ENCODE results near the gene CCNY. TPM values are rescaled to one million over a fixed set of nuclear protein-coding genes. Genes with fewer than 3 reads are reported as not detected.

The CCNY gene
- total RNA-seq, 2 experiments from 2014 or later = 37.0 to 55.8 TPM

GRCh38 chr10:35607475-35608327 is 271.4 kb downstream of the CCNY start:
- H3K4me3 ChIP-seq (ENCODE audit: low read depth, low read length, poor library complexity, severe bottlenecking) = no peak overlapping the region
- no peak overlapping the region for H3K4me2 ChIP-seq (ENCODE audit: low read length)
- CTCF ChIA-PET (ENCODE audit: unreplicated experiment) = no interaction called here

GRCh38 chr10:35608328-35608672 is 272.0 kb downstream of the CCNY start:
- POLR2A ChIA-PET = no interaction called here
- H2AFZ ChIP-seq (ENCODE audit: low read length) = no peak overlapping the region

More at GRCh38 chr10:35607475-35608327, 271.4 kb downstream of the CCNY start:
- no peaks in the 10 kb centered on the region for H3K36me3 ChIP-seq (ENCODE audit: insufficient read depth, low read length)
- intact Hi-C loops (cut with micrococcal nuclease; ENCODE audit: unreplicated experiment) = no loop called here
- TF ChIP-seq EZH2phosphoT487 (IDR thresholded peaks at IDR 0.05; ENCODE audit: borderline replicate concordance, low read depth, low read length) (no peak), CTCF (conservative IDR thresholded peaks at IDR 0.05; ENCODE audit: low read length) (no peak)
- BruUV-seq (replicated peaks) = no TSS peak
- H3K27ac ChIP-seq (ENCODE audit: low read depth, low read length, poor library complexity, severe bottlenecking) = no peak overlapping the region
- no peaks in the 10 kb centered on the region for H3K9me3 ChIP-seq (ENCODE audit: low read length)
- POLR2A ChIA-PET = no interaction called here
- H3K9me2 ChIP-seq (ENCODE audit: insufficient read depth, low read length) = no peaks in the 10 kb centered on the region
- H3K4me1 ChIP-seq (ENCODE audit: insufficient read depth, low read length, poor library complexity, severe bottlenecking) = no peaks in the 10 kb centered on the region
- DNase-seq (ENCODE audit: low spot score) = no peak
- no peak overlapping the region for H2AFZ ChIP-seq (ENCODE audit: low read length)
- no peaks in the 10 kb centered on the region for H4K20me1 ChIP-seq (ENCODE audit: insufficient read depth, low read length)
- no peaks in the 10 kb centered on the region for H3K79me2 ChIP-seq (ENCODE audit: insufficient read depth, low read depth, low read length)

More at GRCh38 chr10:35608328-35608672, 272.0 kb downstream of the CCNY start:
- intact Hi-C loops (cut with micrococcal nuclease; ENCODE audit: unreplicated experiment) = no loop called here
- TF ChIP-seq CTCF (conservative IDR thresholded peaks at IDR 0.05; ENCODE audit: low read length) (no peak), EZH2phosphoT487 (IDR thresholded peaks at IDR 0.05; ENCODE audit: borderline replicate concordance, low read depth, low read length) (no peak)
- H3K27ac ChIP-seq (ENCODE audit: low read depth, low read length, poor library complexity, severe bottlenecking) = no peak overlapping the region
- no peaks in the 10 kb centered on the region for H3K9me2 ChIP-seq (ENCODE audit: insufficient read depth, low read length)
- no peaks in the 10 kb centered on the region for H3K36me3 ChIP-seq (ENCODE audit: insufficient read depth, low read length)
- no peaks in the 10 kb centered on the region for H3K4me1 ChIP-seq (ENCODE audit: insufficient read depth, low read length, poor library complexity, severe bottlenecking)
- no peaks in the 10 kb centered on the region for H4K20me1 ChIP-seq (ENCODE audit: insufficient read depth, low read length)
- CTCF ChIA-PET (ENCODE audit: unreplicated experiment) = interaction anchor here (0.5 kb wide), 1 partner anchor 21 kb away, joined by 9 read pairs; no protein-coding TSS in a partner anchor
- H3K9me3 ChIP-seq (ENCODE audit: low read length) = no peaks in the 10 kb centered on the region
- no peak for DNase-seq (ENCODE audit: low spot score)
- H3K79me2 ChIP-seq (ENCODE audit: insufficient read depth, low read depth, low read length) = no peaks in the 10 kb centered on the region
- H3K4me3 ChIP-seq (ENCODE audit: low read depth, low read length, poor library complexity, severe bottlenecking) = no peak overlapping the region
- no TSS peak for BruUV-seq (replicated peaks)
- no peak overlapping the region for H3K4me2 ChIP-seq (ENCODE audit: low read length)

All from OCI-LY7 (cell line).